SK-N-MC (cell line): Measurements from ENCODE around the gene TSHZ2.

Experiments
- EZH2 ChIP-seq: fragments of 200-600 bp; sonication (generic); IDR thresholded peaks from one replicate; pipeline ENCODE4 v1.6.1; 2017; ENCODE audit warnings: antibody characterized with exemption
- FOXP2 ChIP-seq: optimal IDR thresholded peaks from 2 replicates; pipeline ENCODE3; 2011; ENCODE audit warnings: mild to moderate bottlenecking, moderate library complexity; ENCODE audit not compliant: insufficient read depth; ENCODE audit errors: extremely low read length, control extremely low read depth
- POLR2AphosphoS5 ChIP-seq: IDR thresholded peaks from 2 replicates; pipeline ENCODE4 v1.6.1; 2012; ENCODE audit warnings: mild to moderate bottlenecking, low read depth, low read length, borderline replicate concordance

GRCh38 chr20:53247468-53248103 is 275.4 kb downstream of the TSHZ2 start:
- no peak for TF ChIP-seq EZH2
- no peak for TF ChIP-seq POLR2AphosphoS5
- no peak for TF ChIP-seq FOXP2
